Left lung (tissue), 10 donors: ENCODE measurements around the gene RGSL1. TPM values are rescaled to one million over a fixed set of nuclear protein-coding genes. Genes with fewer than 3 reads are reported as not detected.

Experiments used
- ATAC-seq: fragments of 200-7000 bp; cut with Tn5 transposase; one replicate; pipeline ENCODE4 v1.9.1; 2020; ENCODE audit warnings: moderate library complexity
- DNase-seq, 4 donors: peaks; one replicate each; pipeline ENCODE4 v3.0.0-alpha.2; 2013 to 2020
- H3K27ac ChIP-seq, 2 donors: fragments of 200-600 bp; sonication (generic) in 1 of 2; one replicate each; pipeline versions ENCODE4 v1.5.0 to v1.8.0; 2020 to 2021
- H3K27me3 ChIP-seq, 2 donors: fragments of 200-600 bp; sonication (generic) in 1 of 2; one replicate each; pipeline versions ENCODE4 v1.5.0 to v1.8.0; 2020 to 2021
- H3K36me3 ChIP-seq, 2 donors: fragments of 200-600 bp; sonication (generic) in 1 of 2; one replicate each; pipeline versions ENCODE4 v1.5.0 to v1.8.0; 2020 to 2021
- H3K4me1 ChIP-seq, 2 donors: fragments of 200-600 bp; one replicate each; pipeline ENCODE4 v1.8.0; 2021
- H3K4me3 ChIP-seq, 2 donors: fragments of 200-600 bp; sonication (generic) in 1 of 2; one replicate each; pipeline versions ENCODE4 v1.5.0 to v1.8.0; 2020 to 2021; ENCODE audit warnings: mild to moderate bottlenecking in 1 of 2
- H3K9me3 ChIP-seq, 2 donors: fragments of 200-600 bp; sonication (generic) in 1 of 2; one replicate each; pipeline versions ENCODE4 v1.5.0 to v1.8.0; 2020 to 2021
- intact Hi-C, 2 donors: fragments of 100-400 bp; cut with DNase I; formaldehyde crosslinking; loops; one replicate each; pipeline versions ENCODE4 v1.11.2 to v1.14.2; 2022
- polyA plus RNA-seq, 6 donors: library from polyadenylated mRNA; unstranded; fragments of 120-200 nt; gene quantifications; one replicate each; pipeline ENCODE4 v1.2.1, GENCODE V29; 2013; ENCODE audit not compliant: insufficient read length in 6 of 6
- total RNA-seq, 2 donors: library from RNA; stranded (reverse); fragmentation: NEBNext Ultra II Directional; extraction: Animal tissue kit (Norgen Biotek cat#: 25700); gene quantifications; one replicate each; pipeline ENCODE4 v1.2.1, GENCODE V29; 2021
- TF ChIP-seq, protein P1 (sequence below), 2 donors: fragments of 200-600 bp; sonication (generic) in 1 of 2; IDR thresholded peaks; one replicate each; pipeline versions ENCODE4 v1.5.0 to v1.8.0; 2021; ENCODE audit warnings: antibody characterized with exemption in 2 of 2
- donor health status: DM: no; HTN: yes; CAD: no.
- donor health status: DM: no; HTN: no; CAD: no.

RGSL1 gene
- total and polyA plus RNA-seq, 8 donors = 0.39 TPM; not detected in 7

DNA sequence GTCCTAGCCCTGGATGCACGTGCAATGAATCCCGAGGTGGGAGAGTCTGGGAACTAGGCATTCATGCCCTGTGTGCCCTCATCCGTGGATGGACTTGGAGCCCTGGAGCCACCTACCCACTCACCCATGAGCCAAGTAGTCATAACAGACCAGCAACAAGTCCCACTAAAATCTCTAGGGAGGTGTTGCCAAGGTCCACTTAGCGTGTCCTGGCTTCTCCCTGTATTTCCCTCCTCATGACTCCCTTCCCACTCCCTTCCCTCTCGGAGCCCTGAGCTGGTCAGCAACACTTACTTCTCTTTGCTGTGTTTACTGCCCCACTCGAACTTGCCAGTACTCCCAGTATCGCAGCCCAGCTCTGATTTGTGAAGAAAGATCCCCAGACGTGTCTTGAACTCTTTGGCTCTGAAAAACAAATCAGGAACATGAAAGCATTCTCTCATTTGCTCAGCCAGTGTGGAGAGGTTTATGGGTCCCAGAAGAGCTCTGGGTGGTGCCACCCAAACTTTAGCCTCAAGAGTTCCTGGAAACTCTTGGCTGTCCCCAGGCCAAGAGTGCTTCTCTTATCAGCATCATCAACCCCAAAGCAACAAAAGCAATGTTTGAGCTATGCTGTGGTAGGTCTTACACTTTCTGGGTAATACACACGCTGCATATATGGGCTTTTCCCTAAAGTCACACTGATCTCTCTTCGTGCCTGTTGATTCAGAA, 153.1 kb downstream of the RGSL1 start:
- H3K27ac ChIP-seq = peak overlapping the region; percentile 39 to 71
- peak in 2 of 4 donors; percentile 40 to 61 for DNase-seq
- peaks cover 9 to 58% of the 10 kb centered on the region in 2 donors for H3K4me1 ChIP-seq
- peak; percentile 51 for ATAC-seq
- H3K36me3 ChIP-seq = peaks cover 0 to 15% of the 10 kb centered on the region in 2 donors
- TF ChIP-seq, protein P1, sequence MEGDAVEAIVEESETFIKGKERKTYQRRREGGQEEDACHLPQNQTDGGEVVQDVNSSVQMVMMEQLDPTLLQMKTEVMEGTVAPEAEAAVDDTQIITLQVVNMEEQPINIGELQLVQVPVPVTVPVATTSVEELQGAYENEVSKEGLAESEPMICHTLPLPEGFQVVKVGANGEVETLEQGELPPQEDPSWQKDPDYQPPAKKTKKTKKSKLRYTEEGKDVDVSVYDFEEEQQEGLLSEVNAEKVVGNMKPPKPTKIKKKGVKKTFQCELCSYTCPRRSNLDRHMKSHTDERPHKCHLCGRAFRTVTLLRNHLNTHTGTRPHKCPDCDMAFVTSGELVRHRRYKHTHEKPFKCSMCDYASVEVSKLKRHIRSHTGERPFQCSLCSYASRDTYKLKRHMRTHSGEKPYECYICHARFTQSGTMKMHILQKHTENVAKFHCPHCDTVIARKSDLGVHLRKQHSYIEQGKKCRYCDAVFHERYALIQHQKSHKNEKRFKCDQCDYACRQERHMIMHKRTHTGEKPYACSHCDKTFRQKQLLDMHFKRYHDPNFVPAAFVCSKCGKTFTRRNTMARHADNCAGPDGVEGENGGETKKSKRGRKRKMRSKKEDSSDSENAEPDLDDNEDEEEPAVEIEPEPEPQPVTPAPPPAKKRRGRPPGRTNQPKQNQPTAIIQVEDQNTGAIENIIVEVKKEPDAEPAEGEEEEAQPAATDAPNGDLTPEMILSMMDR (IDR thresholded peaks at IDR 0.05) = no peak
- H3K9me3 ChIP-seq = no peaks in the 10 kb centered on the region
- H3K4me3 ChIP-seq = peak overlapping the region; percentile 38 to 57
- intact Hi-C loops = loop anchor here in 1 of 2 donors (5.0 kb wide), 1 partner anchor 179 kb away; no protein-coding TSS in a partner anchor
- H3K27me3 ChIP-seq = peaks cover 0 to 19% of the 10 kb centered on the region in 2 donors

DNA sequence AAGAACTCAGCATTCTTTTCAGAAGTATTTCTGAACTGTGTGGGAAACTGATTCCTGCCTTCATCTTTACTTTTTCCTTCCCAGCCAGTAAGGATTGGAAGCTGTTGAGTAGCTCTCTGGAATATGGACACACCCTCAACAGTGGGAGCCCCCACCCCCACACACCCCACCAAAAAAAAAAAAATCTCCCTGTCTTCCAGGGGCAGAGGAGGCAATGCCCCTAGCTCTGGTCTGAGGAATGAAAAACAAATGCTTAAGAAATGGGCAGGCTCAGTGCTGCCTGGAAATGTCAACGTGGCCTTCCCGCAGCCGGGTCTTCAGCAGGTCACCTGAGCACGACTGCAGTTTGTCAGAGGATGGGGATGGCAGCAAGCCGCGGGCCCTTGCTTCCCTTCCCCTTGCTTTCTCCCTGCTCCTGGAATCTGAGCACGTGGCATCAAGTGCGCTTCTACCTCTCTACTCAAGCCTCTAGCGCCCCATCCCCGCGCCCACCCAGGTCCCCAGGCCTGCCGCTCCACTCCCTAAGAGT, 153.8 kb downstream of the RGSL1 start:
- intact Hi-C loops = loop anchor here in 1 of 2 donors (5.0 kb wide), 1 partner anchor 179 kb away; no protein-coding TSS in a partner anchor
- ATAC-seq (peak; percentile 7), DNase-seq (peak in 1 of 4 donors; percentile 22)
- peaks cover 9 to 53% of the 10 kb centered on the region in 2 donors for H3K4me1 ChIP-seq
- peak overlapping the region; percentile 39 to 71 for H3K27ac ChIP-seq
- H3K36me3 ChIP-seq = peaks cover 0 to 15% of the 10 kb centered on the region in 2 donors
- H3K4me3 ChIP-seq = peak overlapping the region; percentile 38 to 57
- H3K9me3 ChIP-seq = no peaks in the 10 kb centered on the region
- peaks cover 0 to 19% of the 10 kb centered on the region in 2 donors for H3K27me3 ChIP-seq
- TF ChIP-seq, protein P1 (IDR thresholded peaks at IDR 0.05) = no peak

DNA sequence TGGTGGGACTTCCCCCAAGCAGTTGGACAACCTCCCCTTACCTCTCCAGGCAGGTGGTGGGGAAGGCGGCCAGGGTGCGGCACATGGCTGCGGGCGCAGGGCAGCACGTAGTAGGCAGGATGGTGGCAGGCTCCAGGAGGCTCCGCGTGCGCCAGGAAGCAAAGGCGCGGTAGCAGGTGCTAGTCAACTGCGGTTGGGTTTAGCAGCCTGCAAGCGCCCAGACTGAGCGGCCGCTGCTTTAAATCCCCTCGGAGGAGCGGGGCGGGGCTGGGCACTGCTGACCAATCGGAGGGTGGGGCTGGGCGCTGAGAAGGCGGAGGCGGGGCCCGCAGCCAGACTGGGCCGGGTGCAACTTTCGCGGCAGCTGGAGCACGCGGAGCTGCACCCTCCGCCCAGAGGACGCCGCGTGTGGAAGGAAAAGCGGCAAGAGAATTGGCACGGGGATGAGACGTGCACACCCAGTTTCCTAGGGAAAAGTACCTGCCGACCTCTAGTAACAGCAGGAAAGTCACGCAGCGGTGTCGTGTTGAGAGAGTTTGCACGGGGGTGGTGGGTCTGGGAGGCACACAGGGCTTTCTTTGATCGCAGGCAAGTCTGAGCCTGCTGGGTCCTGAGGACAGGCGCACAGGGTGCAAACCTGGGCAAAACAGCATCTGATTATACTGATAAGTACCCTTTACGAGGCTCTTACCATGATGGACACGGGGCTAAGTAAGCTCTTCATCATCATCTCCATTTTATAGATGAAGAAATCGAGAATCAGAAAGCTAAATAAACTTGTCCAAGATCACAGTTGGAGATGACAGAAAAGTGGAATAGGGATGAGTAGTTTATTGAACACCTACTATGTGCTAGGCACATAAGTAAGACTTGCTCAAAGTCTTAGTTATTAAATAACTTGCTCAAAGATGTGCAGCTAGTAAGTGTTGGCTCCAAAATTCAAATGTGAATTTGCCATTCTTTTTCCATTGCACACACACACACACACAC, 154.5 kb downstream of the RGSL1 start, which contains the start of gene RGS16:
Gene RGS16, minus strand, starts transcription at position 215 of the 990 bp plus-strand sequence. Its CDS starts 130 bp downstream, at position 85.
- DNase-seq = peak; percentile 74 to 99 (median 92)
- peaks cover 0 to 12% of the 10 kb centered on the region in 2 donors for H3K36me3 ChIP-seq
- H3K4me1 ChIP-seq = peaks cover 9 to 52% of the 10 kb centered on the region in 2 donors
- peak; percentile 92 for ATAC-seq
- TF ChIP-seq, protein P1 (IDR thresholded peaks at IDR 0.05) = no peak
- H3K4me3 ChIP-seq = peak within 1 kb of the TSS; percentile 38 to 57
- H3K27me3 ChIP-seq = peaks cover 0 to 19% of the 10 kb centered on the region in 2 donors
- intact Hi-C loops = loop anchor here in 1 of 2 donors (5.0 kb wide), 1 partner anchor 178 kb away; no protein-coding TSS in a partner anchor
- H3K27ac ChIP-seq = peak within 1 kb of the TSS; percentile 39 to 71
- no peaks in the 10 kb centered on the region for H3K9me3 ChIP-seq

DNA sequence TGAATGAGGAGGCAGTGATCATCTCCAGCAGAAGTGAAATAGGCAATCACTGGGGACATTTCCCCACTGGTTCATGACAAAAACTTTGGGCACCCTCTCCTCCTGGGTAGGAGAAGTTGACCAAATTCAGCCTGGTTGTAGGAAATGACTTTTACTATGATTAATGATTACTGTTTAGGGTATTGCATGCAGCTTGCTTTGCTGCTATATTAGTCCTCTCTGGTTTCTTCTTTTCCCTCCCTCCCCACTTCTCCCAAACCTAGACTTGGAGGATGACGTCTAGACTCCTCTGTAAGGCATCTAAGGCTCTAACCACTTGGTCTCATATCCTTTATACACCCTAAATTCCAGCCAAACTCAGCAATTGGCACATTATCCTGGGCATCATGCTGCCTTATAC, 157.6 kb downstream of the RGSL1 start:
- Histone ChIP-seq H3K9me3 (no peaks in the 10 kb centered on the region), H3K4me3 (no peak overlapping the region), H3K27ac (no peak overlapping the region), H3K36me3 (no peaks in the 10 kb centered on the region), H3K4me1 (peaks cover 4 to 35% of the 10 kb centered on the region in 2 donors), H3K27me3 (peaks cover 0 to 19% of the 10 kb centered on the region in 2 donors)
- TF ChIP-seq, protein P1 (IDR thresholded peaks at IDR 0.05) = no peak
- ATAC-seq (no peak), DNase-seq (no peak)
- intact Hi-C loops = no loop called here
